GM06990 (cell line): ENCODE results near the gene CMPK2.

Experiments
- DNase-seq: peaks from one replicate; pipeline ENCODE4 v3.0.0-alpha.2; 2011; ENCODE audit not compliant: insufficient read length; ENCODE audit errors: extremely low read depth
- H3K27me3 ChIP-seq: replicated peaks from 2 replicates; pipeline ENCODE4 v1.6.0; 2011; ENCODE audit warnings: low read length; ENCODE audit not compliant: control insufficient read depth, insufficient read depth
- H3K36me3 ChIP-seq: 2 replicates; pipeline ENCODE4 v1.5.1; 2011; ENCODE audit warnings: low read length; ENCODE audit not compliant: control insufficient read depth, insufficient read depth
- H3K4me3 ChIP-seq: replicated peaks from 2 replicates; pipeline ENCODE4 v1.5.1; 2011; ENCODE audit warnings: low read depth, mild to moderate bottlenecking, control low read depth, low read length
- TF ChIP-seq, protein P1 (sequence below): IDR thresholded peaks from 2 replicates; pipeline ENCODE4 v1.5.1; 2011; ENCODE audit warnings: low read length, control low read depth, mild to moderate bottlenecking, inconsistent platforms; ENCODE audit not compliant: insufficient read depth, poor library complexity, severe bottlenecking

Gene CMPK2

DNA sequence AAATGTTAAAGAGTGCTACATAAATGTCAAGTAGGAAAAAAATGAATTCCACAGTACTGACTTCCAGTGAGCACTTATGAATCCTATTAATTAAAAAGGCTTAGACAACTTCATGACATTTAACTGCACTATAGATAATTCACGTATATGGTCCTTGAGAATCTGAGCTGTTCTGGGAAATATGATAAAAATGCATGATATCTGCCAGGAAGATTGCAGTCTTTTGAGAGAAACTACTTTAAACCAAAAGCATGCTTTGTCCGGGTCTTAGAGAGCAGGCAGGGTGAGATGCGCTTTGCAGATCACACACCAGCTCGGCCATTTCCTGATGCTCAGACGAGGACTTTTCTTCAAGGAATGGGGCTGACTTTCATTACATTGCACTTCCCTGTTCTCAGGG lies 42.6 kb downstream of the CMPK2 start:
- H3K36me3 ChIP-seq, result no peaks in the 10 kb centered on the region
- no peak for DNase-seq
- no peaks in the 10 kb centered on the region for H3K27me3 ChIP-seq
- H3K4me3 ChIP-seq, result no peak overlapping the region
- TF ChIP-seq, protein P1, sequence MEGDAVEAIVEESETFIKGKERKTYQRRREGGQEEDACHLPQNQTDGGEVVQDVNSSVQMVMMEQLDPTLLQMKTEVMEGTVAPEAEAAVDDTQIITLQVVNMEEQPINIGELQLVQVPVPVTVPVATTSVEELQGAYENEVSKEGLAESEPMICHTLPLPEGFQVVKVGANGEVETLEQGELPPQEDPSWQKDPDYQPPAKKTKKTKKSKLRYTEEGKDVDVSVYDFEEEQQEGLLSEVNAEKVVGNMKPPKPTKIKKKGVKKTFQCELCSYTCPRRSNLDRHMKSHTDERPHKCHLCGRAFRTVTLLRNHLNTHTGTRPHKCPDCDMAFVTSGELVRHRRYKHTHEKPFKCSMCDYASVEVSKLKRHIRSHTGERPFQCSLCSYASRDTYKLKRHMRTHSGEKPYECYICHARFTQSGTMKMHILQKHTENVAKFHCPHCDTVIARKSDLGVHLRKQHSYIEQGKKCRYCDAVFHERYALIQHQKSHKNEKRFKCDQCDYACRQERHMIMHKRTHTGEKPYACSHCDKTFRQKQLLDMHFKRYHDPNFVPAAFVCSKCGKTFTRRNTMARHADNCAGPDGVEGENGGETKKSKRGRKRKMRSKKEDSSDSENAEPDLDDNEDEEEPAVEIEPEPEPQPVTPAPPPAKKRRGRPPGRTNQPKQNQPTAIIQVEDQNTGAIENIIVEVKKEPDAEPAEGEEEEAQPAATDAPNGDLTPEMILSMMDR, result no peak

DNA sequence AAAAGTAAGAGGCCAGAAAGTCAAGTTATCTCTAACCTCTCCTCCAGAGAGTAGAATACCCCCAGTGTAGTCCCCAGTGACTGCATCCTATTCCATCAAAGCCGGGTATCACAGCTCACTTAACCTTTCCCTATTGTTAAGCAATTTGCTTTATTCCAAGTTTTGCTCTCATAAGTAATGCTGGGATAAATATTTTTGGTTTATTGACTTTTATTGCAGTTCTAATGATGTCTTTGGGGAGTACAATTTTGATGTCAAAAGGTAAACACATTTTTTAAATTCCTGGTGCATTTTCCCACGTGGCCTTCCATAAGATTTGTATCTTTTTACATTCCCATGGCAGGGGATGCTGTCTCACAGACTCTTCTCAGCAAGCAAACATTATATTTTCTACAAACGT lies 43.3 kb downstream of the CMPK2 start:
- H3K4me3 ChIP-seq, result no peak overlapping the region
- H3K36me3 ChIP-seq, result no peaks in the 10 kb centered on the region
- TF ChIP-seq, protein P1, result no peak
- no peak for DNase-seq
- H3K27me3 ChIP-seq, result no peaks in the 10 kb centered on the region

DNA sequence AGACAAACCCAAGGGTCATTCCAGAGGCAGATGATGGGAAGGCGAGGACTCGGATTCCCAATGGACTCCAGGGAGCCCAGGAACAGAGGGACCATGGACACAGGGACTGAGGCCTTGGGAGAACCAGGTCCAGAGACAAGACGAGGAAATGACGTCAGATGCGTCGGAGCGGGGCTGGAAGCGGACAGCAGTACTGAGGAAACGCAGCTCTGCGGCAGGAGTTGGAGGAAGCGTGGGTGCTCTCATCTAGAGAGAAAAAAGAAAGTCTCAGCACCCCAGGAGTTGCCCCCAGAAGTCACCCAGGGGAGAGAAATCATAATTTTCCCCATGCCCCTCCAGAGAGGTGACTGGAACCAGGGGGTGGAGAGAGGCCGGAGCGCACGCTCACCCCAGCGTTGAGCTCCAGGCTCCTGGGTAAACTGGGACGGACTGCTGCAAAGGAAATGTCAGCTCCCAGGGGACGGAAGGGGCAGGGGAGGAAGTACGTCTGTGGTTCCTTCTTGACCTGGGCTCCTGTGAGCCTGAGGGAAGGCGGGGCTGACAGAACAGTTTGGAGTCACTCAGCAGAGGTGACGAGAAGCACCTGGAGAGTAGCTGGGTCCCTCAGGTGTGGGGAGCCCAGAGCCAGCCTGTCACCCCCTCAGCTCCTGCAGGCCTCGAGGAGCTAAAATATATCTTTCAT lies 44.7 kb downstream of the CMPK2 start:
- Histone ChIP-seq H3K4me3 (no peak overlapping the region), H3K27me3 (peaks cover 1% of the 10 kb centered on the region; the same call in 1 of the 2 replicates), H3K36me3 (no peaks in the 10 kb centered on the region)
- no peak for DNase-seq
- TF ChIP-seq, protein P1, result no peak

DNA sequence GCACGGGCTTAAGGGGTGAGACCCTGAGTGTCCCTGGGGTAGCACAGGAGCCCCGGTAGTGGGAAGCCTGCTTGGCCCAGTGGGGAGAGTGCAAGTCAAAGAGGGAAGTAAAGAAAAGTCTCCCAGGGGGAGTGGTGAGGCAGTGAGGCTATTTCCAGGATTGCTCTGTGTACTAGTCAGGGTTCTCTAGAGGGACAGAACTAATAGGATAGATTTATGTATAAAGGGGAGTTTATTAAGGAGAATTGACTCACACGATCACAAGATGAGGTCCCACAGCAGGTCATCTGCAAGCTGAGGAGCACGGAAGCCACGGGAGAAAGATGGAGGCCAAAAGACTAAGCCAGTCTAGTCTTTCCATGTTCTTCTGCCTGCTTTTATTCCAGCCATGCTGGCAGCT lies 45.5 kb downstream of the CMPK2 start:
- TF ChIP-seq, protein P1, result no peak
- Histone ChIP-seq H3K27me3 (peaks cover 1% of the 10 kb centered on the region; the same call in 1 of the 2 replicates), H3K36me3 (no peaks in the 10 kb centered on the region), H3K4me3 (no peak overlapping the region)
- no peak for DNase-seq

DNA sequence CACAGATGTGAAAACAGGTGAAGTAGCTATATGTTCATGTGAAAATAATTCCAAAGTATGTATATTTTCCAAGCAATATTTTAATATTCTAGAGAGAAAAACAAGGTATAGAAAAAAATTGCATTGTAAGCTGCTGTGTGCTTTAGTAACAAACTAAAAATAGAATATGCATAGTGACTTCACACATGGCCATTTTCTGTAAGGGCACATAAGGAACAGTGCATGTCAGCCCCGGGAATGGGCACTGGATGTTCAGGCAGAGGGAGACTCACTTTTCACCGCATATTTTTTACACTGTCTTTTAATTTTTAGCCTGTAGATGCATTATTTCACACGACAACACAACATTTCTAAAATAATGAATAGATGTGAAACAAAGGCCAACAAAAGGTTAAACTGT lies 46.0 kb downstream of the CMPK2 start:
- H3K27me3 ChIP-seq, result peaks cover 1% of the 10 kb centered on the region; the same call in 1 of the 2 replicates
- H3K4me3 ChIP-seq, result no peak overlapping the region
- TF ChIP-seq, protein P1, result no peak
- H3K36me3 ChIP-seq, result no peaks in the 10 kb centered on the region
- no peak for DNase-seq

DNA sequence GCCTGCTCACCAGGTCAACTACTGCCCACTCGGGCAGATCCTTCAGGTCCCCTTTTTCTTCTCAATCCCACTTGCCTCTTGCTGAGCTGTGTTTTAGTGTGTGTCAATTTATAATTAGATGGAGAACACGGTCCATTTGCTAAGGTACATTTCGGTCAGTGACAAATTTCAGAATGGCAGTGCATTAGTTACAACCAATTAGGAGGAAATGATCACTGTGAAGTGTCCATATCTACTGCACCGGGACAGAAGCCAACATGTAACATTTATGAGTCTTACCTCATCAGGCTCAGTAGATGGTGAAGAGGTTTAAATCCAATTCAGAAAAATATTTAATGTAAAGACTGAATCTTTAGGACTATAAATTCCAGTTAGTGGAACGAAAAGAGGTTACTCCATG lies 47.7 kb downstream of the CMPK2 start:
- peaks cover 1% of the 10 kb centered on the region for H3K27me3 ChIP-seq

More for the DNA sequence above, 47.7 kb downstream of the CMPK2 start:
- H3K4me3 ChIP-seq, result no peak overlapping the region
- no peak for DNase-seq
- no peaks in the 10 kb centered on the region for H3K36me3 ChIP-seq
- TF ChIP-seq, protein P1, result no peak
